HG03066 (cell line): ENCODE data around the gene LYL1.
"Not testable (repeated sequence)": the region's sequence is repeated elsewhere in the genome, so short reads cannot be mapped to it uniquely, and the experiment has no call there.

Experiments
- ATAC-seq: cut with Tn5 transposase; IDR thresholded peaks from one replicate; pipeline ENCODE4 v1.9.1; 2021; ENCODE audit warnings: low read depth; ENCODE audit not compliant: unreplicated experiment

The LYL1 gene

GRCh38 chr19:13102666-13103580 lies at the start of gene LYL1:
Gene LYL1 (minus strand): TSS chr19:13102858. CDS start chr19:13101171, 1,687 bp downstream.
- ATAC-seq: no peak

GRCh38 chr19:13151605-13152355 lies 49.1 kb upstream of the LYL1 start:
- peak; percentile 39 for ATAC-seq

- ATAC-seq: no peak
These were observed 48.4 kb upstream of the LYL1 start for GRCh38 chr19:13150931-13151604.

- no peak for ATAC-seq
These were observed 47.7 kb upstream of the LYL1 start, which contains the start of the genes IER2 and STX10 for GRCh38 chr19:13150187-13150930. Gene IER2 (plus strand): TSS chr19:13150411. CDS start chr19:13153187, 2,776 bp downstream. Gene STX10 (minus strand): TSS chr19:13150375. CDS start chr19:13150173, 202 bp downstream.

DNA sequence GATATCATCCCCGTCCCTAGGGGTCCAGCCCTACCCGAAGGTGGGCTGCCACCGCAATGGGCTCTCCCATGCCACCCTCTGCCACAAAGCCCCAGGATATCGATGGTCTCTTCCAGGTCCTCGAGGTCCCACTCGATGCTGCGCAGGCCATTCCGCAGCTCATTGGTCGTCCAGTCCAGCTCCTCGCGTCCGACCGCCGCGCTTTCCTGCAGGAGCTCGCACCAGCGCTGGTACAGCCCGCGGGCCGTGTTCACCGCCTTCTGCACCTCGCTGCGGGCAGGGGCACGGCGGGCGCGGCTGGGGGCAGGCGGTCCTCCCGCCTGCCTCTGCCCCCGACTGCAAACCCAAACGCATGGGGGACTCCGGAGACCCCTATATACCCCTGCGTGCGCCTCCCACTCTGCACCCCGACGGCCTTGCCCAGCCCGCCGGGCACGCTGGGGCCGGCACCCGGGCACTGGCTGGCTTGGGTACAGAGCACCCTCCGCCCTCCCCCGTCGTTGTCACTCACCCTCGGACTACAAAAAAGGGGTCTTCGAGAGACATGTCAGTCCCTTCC lies 47.0 kb upstream of the LYL1 start:
- no peak for ATAC-seq

- ATAC-seq: not testable (repeated sequence)
These were observed 46.5 kb upstream of the LYL1 start for GRCh38 chr19:13149173-13149627.

DNA sequence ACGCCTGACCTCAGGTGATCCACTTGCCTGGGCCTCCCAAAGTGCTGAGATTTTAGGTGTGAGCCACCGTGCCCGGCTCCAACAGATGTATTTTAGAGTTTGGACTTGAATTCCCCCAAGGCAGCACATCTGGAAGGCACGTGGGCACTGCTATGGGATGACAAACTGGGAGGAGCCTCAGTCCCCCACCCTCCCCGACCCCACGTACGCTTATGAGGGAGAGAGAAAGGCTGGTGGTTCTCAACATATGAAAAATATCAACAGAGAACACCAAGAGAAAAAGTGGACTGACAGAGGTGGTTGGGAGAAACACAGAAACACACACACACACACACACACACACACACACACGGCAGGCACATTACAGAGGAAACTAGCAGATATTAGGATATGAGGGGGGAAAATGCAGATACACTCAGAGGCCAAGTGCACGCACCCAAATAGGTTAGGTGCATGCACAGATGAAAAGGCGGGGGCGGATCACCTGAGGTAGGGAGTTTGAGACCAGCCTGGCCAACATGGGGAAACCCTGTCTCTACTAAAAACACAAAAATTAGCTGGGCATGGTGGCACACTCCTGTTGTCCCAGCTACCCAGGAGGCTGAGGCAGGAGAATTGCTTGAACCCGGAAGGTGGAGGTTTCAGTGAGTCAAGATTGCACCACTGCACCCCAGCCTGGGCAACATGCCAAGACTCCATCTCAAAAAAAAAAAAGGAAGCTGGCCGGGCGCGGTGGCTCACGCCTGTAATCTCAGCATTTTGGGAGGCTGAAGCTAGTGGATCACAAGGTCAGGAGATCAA lies 44.3 kb upstream of the LYL1 start:
- ATAC-seq: no peak

GRCh38 chr19:13139633-13140311 lies 37.1 kb upstream of the LYL1 start:
- no peak for ATAC-seq

GRCh38 chr19:13138916-13139198 lies 36.2 kb upstream of the LYL1 start:
- no peak for ATAC-seq

- ATAC-seq: no peak
These were observed 35.7 kb upstream of the LYL1 start for GRCh38 chr19:13138171-13138915.

DNA sequence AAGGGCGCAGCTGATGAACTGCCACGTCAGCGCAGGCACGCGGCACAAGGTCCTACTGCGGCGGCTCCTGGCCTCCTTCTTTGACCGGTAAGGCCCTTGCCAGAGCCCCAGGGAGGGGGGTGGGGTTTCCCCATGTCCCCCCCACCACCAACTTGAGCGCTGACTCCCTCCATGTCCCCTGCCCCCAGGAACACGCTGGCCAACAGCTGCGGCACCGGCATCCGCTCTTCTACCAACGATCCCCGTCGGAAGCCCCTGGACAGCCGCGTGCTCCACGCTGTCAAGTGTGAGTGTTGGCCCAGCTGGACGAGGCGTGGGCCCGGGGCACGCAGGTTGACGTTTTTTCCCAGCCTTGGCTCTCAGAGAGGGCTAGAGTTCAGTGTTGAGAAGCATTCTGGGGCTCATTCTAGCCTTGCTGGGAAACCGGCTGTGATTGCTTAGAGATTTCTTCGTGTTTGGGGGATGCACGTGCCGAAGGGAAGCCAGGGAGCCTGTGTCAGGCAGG lies 34.7 kb upstream of the LYL1 start:
- no peak for ATAC-seq

GRCh38 chr19:13135068-13136062 lies 32.7 kb upstream of the LYL1 start:
- ATAC-seq: no peak

GRCh38 chr19:13134626-13135025 lies 32.0 kb upstream of the LYL1 start:
- no peak for ATAC-seq

GRCh38 chr19:13133241-13133870 lies 30.7 kb upstream of the LYL1 start:
- no peak for ATAC-seq

GRCh38 chr19:13132471-13133180 lies 30.0 kb upstream of the LYL1 start:
- ATAC-seq: no peak
